Germinal center (tissue), 1 donor: ENCODE data around the gene TNS3.

Experiments used
- DNase-seq: peaks from one replicate; pipeline ENCODE4 v3.0.0; 2012; ENCODE audit warnings: mixed read lengths, low spot score

The TNS3 gene

GRCh38 chr7:47484923-47485639 lies 96.8 kb downstream of the TNS3 start:
- DNase-seq = no peak

DNA sequence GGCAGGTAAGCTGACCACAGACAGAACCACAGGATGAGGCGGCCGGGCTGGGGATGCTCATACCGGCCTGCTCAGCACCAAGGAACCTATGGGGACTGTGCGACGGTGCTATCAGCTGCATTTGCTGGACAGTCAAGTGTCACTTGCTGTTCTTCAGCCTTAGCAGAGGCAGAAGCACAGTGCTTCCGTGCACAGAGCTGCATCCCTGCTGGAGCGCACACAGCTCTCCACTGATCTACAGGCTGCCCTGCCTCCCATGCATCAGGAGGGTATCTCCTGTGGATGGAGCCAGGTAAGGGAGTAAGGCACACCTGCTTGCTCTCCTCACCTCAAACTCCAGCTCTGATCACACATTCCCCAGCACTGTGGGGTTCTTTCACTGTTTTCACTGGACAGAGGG lies 97.5 kb downstream of the TNS3 start:
- no peak for DNase-seq

- DNase-seq = no peak
Observed at GRCh38 chr7:47483604-47484273, 98.2 kb downstream of the TNS3 start.

GRCh38 chr7:47482013-47482875 lies 99.7 kb downstream of the TNS3 start:
- no peak for DNase-seq

GRCh38 chr7:47481541-47482012 lies 100.3 kb downstream of the TNS3 start:
- DNase-seq = no peak

DNA sequence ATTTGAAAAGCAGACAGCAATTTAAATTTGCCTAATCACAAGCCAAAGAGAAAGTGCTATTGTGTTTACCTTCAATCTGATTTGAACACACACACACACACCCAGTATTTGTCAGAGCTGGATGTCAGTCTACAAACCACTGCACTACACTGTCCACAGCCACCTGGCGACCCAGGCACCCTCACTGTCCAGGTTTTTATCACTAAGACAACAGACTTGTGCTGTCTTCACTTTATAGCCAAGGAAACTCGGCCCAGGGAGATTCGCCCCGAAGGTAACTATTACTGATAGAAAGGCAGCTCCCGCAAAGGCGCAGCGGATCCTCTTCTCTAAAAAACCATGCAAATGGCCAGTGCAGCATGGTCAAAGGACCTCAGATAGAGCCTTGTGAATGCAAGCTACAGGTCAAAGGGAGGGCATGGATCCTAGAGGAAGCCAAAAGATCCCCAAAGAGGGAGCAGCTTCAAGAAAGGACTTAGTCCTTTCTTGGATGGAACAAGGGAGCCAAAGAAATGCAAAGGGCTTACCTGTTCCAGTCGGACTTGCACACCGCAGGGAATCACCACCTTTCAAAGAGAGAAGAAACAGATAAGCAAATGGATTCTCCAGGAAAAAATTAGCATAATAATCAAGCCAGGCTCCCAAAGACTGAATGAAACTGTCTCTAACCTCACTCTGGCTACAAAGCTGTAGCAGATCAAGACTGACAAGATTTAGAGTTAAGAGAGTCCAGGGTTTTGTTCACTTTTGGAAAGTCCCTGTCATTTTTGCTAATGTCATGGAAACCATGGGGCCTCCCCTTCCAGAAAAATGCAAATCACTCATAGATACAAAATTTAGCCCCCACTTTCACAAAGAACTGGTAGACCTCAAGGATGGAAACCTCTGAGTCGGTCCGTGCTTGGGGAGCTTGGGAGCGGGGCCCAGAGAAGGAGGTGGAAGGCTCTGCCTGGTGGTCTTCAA lies 101.1 kb downstream of the TNS3 start:
- no peak for DNase-seq

GRCh38 chr7:47479821-47480575 lies 101.9 kb downstream of the TNS3 start:
- no peak for DNase-seq

DNA sequence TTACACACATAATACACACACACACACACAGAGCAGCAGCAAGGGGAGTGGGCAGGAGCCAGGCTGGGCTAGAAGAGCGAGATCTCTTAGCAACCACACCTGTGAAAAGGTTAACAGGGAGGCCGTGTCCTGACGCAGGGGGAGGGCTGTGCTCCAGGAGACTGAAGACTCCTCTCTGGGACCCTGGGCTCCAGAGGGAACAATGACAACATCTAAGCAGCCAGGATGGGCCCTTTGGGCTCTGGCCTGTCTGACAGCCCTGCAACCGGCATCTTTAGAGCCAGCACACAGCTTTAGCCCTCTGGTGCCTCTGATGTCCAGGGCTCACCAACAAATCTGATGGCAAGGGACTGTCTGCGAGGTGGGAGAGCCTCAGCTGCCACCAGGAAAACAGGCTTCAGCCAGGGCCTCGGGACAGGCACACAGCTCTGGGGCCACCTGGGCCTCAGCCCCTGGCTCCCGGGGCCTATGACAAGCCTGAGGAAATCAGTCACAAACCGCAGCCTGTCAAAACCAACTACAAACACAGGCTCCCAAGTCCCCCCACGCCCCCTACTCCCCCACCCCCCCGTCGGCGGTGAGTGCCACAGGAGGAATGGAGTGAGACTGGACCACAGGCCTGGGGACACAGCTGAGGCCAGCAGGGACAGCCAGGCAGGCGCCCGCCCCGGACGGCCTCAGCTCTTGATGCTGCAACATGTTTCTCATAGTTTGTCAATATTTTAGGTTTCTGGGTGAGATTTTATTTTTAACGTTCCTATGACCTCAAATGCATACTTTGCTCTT lies 102.8 kb downstream of the TNS3 start:
- no peak for DNase-seq

DNA sequence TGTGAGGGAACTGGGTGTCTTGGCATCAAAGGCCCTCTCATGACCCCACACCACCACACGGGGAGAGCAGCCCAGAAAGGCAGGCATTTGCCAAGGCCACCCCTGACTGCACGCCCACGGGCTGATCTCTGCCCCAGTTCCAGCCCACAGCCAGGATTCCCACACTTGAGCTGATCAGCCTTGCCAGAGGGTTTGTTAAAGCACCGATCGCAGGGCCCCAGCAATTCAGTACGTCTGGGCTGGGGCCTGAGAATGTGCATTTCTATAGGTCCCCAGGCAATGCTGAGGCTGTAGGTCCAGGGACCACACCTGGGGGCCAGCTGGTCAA lies 103.9 kb downstream of the TNS3 start:
- DNase-seq = no peak

DNA sequence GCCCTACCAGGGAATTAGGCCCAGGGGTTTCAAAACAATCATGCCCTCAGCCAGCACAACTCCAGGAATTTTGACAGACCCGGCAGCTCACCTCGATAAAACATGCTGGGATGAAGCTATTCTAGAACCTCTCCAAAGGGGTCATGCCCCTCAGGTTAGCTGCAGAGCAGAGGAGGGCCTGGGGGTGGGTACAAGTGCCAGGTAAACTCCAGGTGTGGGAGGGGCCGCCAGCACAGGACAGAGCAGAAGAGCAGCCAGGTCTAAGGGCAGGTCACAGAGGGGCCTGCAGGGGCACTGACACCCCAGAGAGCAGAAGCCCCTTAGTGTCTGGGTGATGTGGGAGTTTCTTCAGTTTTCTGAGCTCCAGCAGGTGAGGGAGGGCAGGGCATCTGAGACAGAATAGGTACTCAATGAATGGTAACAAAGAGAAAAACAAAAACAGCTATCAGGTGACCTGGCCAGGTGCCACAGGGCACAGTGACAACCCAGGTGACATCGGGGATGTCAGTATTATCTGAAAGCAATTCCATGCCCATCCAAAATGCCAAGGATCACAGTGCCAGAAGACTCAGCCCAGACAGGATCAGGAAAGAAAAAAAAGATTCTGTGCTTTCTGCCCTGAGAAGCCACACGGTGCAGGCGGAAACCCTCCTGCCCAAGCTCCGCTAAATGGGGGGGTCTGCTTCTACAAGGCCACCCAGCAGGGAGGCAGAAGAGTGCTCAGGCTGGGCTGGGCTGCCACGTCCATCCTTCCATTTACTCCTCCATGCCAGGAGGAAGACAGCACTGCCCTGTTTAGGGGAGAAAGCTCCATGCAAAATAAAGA lies 104.5 kb downstream of the TNS3 start:
- no peak for DNase-seq

DNA sequence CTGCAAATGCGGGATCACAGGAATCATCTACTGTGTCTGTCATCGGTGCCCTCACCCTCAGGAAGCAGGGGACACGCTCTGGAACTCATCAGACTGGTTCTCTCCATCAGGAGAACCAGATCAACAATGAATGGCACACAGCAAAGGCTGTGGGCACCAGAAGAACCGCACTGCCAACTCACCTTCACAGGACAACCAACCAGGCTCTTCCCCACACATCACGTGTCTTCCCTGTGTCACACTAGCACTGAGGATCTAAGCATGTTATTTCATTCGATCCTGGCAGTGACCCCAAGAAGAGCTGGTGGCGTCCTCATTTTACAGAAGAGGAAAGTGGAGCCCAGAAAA lies 106.1 kb downstream of the TNS3 start:
- DNase-seq = no peak

DNA sequence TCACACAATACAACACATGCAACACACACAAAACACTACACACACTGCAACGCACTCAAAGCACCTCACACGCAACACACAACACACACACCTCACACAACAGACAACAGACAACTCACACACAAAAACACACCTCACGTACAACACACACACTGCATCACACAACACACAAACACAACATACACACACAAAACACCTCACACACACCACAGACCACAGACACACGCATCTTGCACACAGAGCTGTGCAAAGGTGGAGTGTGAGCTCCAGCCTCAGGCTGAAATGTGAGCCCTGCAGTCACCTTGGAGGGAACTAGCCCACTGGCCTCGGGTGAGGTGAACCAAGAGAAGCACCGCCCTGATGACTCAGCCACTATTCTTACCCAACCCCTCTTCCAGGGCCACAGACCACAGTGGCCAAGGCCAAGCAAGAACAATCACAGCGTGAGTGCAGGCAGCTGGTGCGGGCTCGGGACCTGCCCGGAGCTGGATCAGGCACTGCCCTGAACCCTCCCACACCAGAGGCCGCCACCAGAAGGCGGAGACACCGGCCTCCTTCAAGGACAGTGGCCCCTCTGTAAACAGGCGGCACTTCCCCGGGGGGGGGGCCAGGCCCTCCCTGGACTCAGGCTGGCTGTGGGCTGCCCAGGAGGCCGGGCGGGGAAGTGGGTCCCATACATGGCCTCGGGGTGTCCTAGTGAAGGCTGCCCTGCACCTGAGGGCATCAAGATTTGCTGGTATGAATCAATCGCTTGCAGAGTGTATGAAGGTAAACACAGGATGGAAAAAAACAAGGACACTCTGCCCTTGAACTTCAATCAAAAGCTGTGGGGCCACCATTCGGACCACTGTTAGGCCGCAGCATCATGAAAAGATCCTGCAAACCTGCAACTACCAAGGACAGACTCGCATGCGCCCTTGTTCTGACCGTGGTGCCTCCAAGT lies 106.7 kb downstream of the TNS3 start:
- DNase-seq = no peak

DNA sequence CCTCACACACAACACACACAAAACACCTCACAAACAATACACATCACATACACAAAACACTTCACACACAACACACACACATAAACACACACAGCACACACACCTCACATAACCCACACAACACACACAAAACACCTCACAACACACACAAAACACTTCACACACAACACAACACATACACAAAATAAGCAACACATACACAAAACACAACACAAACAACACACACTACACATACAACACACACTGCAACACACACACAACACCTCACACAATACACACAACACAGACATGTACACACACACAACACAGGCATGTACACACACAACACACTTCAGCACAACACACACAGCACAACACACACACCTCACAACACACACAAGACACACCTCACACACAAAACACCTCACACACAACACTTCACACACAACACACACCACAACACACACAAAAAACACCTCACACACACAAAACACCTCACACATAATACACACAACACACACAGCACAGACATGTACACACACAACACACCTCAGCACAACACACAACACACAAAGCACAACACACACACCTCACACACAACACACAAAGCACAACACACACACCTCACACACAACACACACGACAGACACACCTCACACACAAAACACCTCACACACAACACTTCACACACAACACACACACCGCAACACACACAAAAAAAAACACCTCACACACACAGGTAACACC lies 107.5 kb downstream of the TNS3 start:
- no peak for DNase-seq

GRCh38 chr7:47473499-47474210 lies 108.3 kb downstream of the TNS3 start:
- no peak for DNase-seq

- peak; percentile 44 for DNase-seq
Observed at GRCh38 chr7:47472444-47473157, 109.3 kb downstream of the TNS3 start.

GRCh38 chr7:47471831-47472230 lies 110.1 kb downstream of the TNS3 start:
- DNase-seq = no peak
